CD4-positive, alpha-beta T cell treated with Interferon alpha-2 for 1 hour (primary cell): ENCODE data around the gene GRIFIN.
A peak's percentile ranks its signal among the peaks of the same experiment; 100 is the strongest.

ENCODE experiments used
- DNase-seq, 2 donors: peaks; one replicate each; pipeline ENCODE4 v3.0.0-alpha.2; 2020 to 2022

The GRIFIN gene

GRCh38 chr7:2431260-2431867, 44.8 kb downstream of the GRIFIN start:
- DNase-seq = peak; percentile 17 to 55

GRCh38 chr7:2425749-2426148, 50.4 kb downstream of the GRIFIN start:
- no peak for DNase-seq
